D721Med (cell line): ENCODE data around the gene ZNF511.

Experiments
- DNase-seq: peaks from one replicate; pipeline ENCODE4 v3.0.0; 2011; ENCODE audit warnings: low spot score; ENCODE audit not compliant: insufficient read length
- FAIRE-seq: peaks from 2 replicates; lab custom pipeline; 2011; peaks lifted over from hg19 to GRCh38; lab: Jason Lieb, UNC
- TF ChIP-seq, protein P1 (sequence below): IDR thresholded peaks from 2 replicates; pipeline ENCODE4 v1.5.1; 2012; ENCODE audit warnings: mild to moderate bottlenecking, control low read depth; ENCODE audit not compliant: insufficient read depth; ENCODE audit errors: missing control alignments

ZNF511 gene

DNA sequence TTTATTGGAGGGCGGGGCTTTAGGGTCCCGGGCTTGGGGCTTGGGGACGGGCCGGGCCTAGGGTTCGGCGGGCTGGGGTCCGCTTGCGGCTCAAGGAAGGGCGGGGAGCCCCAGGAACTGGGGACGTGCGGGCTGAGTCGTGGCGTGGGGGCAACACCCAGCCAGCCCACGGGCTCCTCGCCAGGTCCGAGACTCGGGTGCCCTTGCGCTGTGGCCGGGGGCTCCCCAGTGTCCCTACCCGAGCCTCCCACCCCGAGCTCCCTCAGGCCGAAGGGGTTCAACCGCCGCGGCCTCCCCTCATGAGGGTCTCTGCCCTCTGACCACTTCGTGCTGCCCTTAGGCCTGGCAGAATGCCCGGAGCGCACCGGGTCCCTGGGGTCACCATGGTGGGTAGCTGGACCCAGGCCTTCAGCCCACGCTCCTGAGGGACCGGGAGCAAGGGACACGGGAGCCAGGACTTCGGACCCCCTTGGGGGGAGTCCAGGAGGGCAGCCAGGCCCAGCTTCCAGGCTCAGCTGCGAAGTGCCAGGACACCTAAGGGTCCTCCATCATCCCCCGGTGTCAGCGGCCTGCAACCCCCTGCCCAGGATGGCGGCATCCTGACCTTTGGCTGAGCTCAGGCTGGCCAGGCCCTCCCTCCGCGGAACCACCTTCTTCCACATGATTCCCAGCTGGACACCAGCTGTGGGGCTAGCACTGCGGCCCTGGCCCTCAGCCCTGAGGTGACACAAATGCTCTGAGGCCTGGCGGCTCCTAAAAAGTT lies 49.6 kb downstream of the ZNF511 start:
- DNase-seq (no peak), FAIRE-seq (no peak)
- TF ChIP-seq, protein P1, sequence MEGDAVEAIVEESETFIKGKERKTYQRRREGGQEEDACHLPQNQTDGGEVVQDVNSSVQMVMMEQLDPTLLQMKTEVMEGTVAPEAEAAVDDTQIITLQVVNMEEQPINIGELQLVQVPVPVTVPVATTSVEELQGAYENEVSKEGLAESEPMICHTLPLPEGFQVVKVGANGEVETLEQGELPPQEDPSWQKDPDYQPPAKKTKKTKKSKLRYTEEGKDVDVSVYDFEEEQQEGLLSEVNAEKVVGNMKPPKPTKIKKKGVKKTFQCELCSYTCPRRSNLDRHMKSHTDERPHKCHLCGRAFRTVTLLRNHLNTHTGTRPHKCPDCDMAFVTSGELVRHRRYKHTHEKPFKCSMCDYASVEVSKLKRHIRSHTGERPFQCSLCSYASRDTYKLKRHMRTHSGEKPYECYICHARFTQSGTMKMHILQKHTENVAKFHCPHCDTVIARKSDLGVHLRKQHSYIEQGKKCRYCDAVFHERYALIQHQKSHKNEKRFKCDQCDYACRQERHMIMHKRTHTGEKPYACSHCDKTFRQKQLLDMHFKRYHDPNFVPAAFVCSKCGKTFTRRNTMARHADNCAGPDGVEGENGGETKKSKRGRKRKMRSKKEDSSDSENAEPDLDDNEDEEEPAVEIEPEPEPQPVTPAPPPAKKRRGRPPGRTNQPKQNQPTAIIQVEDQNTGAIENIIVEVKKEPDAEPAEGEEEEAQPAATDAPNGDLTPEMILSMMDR = no peak

DNA sequence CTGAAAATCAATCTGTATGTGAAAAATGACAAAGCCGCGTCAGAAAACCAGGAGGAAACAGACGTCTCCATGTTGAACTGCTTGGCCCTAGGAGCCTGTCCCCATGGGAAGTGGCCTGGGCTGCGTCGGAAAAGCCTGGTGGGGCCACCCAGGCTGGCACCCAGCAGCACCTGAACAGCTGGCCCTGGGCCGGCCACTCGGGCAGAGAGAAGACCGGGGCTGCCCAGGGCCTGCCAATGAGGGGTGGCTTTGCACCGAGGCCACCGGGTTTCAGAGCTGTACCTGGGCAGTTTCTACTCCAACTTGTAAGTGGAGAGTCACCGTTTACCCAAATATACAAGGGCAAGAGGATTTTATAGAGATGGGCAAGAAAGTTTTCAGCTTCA lies 50.2 kb downstream of the ZNF511 start:
- FAIRE-seq (no peak), DNase-seq (no peak)
- TF ChIP-seq, protein P1 = no peak

DNA sequence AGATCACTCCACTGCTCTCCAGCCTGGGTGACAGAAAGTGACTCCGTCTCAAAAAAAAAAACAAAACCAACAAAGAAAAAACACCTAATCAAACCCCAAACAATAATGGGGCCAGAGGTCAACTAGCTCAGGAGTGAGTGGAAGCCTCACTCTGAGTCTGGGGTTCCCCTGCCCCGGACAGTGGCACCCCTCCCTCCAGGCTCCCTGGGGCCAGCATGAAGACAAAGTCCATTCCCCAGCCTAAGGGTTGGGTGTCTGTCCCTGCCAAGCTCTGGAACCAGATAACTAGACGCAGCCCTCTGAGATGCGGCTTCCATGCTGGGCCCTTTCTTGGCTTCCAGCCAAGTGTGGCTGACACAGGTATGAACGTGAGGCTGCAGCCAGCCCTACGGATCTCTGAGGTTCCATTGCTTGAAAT lies 50.8 kb downstream of the ZNF511 start:
- DNase-seq = no peak
- FAIRE-seq = no peak
- TF ChIP-seq, protein P1 = no peak

DNA sequence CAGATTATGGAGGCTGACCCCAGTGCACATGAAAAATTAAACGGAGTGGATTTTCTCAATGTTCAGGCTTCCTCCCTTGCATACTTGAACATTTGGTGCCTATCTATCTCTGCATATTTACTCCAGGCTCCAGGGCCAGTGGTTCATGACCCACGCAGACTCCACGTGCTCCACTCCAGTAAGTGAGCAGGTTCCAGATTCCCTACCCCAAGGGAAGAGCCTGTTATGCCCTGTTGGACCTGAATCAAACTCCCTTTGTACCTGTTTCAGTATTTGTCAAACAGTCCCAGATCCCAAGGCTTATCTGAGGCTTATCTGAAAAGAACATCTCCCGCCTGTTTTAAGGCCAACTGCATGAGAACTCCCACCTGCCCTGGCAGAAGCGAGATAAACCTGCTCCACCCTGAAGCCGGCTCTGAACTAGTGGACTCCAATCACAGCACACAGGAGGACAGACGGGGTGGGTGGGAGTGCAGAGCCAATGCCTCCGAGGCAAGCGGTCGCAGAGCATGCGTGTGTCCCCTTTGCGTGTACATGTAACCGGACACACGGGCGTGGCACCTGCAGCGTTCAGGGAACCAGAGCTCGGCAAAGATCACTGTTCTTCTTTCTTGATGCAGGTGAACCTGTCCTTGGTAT lies 51.4 kb downstream of the ZNF511 start:
- TF ChIP-seq, protein P1 = no peak
- FAIRE-seq (no peak), DNase-seq (no peak)

DNA sequence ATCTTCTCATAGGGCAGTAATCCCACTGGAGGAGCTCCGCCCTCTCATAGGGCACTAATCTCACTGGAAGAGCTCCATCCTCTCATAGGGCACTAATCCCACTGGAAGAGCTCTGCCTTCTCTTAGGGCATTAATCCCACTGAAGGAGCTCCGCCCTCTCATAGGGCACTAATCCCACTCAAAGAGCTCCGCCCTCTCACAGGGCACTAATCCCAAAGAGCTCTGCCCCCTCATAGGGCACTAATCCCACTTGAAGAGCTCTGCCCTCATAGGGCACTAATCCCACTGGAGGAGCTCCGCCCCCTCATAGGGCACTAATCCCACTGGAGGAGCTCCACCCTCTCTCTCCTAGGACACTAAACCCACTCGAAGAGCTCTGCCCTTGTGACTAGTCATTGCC lies 52.5 kb downstream of the ZNF511 start:
- no peak for FAIRE-seq
- TF ChIP-seq, protein P1 = no peak
- no peak for DNase-seq

DNA sequence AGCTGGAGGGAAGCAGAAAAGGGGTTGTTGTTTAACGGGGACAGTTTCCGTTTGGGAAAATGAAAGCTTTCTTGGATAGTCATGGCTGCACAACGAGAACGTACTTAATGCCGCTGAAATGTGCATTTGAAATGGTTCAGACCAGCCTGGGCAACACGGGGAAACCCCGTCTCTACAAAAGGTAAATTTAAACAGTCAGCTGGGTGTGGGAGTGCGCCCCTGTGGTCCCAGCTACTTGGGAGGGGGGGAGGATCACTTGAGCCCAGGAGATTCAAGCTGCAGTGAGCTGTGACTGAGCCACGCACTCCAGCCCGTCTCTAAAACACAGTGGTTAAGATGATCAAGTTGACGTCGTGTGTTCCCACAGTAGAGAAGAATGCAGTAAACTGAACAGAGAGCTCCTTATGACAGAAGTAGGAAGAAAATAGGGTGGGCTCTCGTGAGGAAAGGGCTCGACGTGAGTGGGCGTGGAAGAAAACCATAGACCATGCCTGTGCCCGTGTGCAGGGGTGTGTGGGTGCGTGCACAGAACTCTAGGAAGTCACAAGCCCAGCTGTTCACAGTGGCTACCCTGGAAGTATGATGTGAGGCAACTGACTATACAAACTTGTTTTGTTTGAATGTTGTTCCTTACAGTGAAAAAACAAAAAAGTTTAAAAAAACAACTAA lies 53.2 kb downstream of the ZNF511 start:
- TF ChIP-seq, protein P1 = no peak
- DNase-seq = no peak
- FAIRE-seq = no peak
